GM18526 (cell line): ENCODE results near the gene SHISA7.

Experiments
- POLR2A ChIP-seq: IDR thresholded peaks from 3 replicates; pipeline ENCODE4 v1.6.1; 2011; ENCODE audit not compliant: insufficient read length; ENCODE audit errors: extremely low read depth

The SHISA7 gene

DNA sequence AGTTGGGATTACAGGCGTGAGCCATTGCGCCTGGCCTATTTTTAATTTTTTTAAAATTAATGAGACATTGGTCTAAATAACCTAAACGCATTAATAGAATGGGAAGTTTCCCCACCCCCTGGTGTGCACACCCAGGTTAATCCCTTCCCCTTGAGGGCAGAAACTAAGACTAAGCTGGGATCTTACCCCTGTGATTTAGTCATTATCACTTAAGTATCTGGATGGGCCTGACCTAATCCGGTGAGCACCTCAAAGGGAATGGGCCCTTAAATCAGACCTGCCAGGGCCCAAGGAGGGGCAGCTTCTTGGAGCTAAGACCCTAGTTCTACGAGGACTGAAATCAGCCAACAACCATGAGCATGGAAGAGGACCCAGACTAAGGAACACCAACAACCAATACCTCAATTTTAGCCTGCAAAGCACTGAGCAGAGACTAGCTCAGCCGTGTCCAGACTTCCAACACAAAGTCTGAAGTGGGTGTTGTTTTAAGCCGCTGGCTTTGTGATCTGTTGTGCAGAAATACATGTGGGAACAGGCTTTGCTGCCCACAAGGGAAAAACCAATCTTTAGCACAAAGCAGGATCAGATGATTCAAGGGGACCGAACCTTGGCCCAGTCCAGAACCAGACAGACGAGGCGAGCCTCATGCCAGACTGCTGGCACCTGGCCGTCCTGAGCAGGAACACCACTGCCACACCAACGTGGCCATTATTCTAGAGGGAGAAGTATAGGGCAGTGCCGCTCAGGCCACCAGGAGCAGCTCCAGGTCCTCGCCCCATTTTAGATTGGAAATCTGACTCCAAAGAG, 42.6 kb downstream of the SHISA7 start:
- no peak for TF ChIP-seq POLR2A

DNA sequence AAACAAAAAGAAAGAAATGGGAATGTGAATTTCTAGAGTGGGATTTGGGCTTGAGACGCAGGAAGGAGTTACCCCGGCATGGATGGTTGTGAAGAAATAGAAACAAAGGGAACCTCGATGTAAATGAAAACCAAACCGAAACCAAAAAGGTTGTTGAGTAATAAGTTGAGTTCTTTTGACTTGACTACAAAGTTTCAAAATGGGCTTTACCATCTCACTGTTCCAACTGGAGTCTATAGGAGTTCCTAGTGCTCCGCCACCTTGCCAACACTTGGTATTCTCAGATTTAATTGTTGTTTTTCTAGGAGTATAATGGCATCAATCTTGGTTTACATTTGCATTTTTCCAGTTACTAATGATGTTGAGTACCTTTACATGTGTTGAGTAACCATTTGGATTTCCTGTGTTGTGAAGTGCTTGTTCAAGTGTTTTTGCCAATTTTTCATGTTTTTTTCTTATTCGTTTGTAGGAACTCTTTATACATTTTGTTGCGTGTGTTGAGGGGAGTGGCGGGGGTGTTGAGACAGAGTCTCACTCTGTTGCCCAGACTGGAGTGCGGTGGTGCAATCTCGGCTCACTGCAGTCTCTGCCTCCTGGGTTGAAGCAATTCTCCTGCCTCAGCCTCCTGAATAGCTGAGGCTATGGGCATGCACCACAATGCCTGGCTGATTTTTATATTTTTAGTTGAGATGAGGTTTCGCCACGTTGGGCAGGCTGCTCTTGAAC, 44.7 kb downstream of the SHISA7 start:
- TF ChIP-seq POLR2A: no peak

DNA sequence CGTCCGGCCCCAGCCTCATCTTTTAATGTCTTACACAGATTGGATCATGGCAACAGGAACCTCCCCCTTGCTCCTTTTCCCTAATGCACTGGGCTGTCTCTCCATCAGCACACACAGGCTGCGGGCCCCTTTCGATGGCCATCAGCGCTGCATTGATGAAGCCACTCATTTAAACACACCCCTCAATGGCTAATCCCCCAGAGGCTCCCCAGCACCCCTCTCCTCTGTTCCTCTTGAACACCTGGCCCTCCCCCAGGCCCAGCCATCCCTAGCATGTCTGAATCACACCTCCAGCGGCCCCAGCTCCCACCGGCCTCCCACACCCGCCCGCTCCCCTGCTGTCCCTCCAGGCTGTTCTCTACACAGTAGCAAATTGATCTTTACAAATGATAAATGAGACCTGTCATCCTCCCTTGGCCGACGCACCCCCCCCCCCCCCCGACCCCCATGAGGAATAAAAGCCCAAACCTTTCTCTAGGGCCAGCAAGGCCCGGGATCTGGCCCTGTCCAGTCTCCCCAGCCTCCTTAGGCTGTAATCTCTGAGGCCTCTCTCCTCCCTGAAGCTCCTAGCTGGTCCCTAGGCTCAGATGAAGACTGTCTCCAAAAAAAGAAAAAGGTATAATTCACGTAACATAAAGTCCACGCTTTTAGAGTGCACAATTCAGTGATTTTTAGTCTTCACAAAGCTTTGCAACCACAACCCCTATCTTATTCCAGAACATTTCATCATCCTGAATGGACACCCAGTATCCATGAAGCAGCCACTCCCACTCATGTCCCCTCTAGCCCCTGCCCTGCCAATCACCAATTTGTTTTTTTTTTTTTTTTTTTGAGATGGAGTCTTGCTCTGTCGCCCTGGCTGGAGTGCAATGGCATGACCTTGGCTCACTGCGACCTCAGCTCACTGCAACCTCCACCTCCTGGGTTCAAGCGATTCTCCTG, 50.0 kb downstream of the SHISA7 start:
- no peak for TF ChIP-seq POLR2A

DNA sequence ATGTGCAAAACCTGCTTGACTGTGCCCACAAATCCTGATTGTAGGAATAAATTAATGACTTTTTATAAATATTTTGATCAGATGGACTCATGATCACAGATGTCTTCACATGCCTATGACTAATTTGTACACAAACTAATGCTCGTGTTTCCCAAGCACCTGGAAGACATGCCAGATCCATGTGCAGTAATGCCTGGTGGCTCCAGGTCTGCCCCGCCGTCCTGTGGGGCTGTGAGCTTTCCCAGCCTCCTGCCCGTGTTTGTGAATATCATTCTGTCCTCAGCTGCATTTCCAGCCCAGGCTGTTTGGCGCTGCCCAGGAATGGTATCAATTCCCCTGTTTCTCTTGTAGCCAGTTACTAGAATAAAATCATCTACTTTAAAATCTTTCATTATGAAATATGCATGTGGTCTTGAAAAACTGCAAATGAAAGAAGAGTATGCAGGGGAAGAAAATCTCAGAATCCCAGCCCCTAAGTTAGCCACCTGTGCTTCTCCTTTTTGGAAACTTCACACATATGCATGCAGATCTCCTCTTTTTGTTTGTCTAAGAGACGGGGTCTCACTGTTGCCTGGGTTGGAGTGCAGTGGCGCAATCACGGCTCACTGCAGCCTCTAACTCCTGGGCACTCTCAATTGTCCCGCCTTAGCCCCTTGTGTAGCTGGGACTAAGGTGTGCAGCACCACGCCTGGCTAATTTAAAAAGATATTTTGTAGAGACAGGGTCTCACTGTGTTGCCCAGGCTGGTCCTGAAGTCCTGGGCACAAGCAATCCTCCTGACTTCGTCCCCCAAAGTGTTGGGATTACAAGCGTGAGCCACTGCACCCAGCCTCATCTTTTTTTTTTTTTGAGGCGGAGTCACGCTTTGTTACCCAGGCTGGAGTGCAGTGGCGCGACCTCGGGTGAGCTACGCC, 51.1 kb downstream of the SHISA7 start:
- no peak for TF ChIP-seq POLR2A

DNA sequence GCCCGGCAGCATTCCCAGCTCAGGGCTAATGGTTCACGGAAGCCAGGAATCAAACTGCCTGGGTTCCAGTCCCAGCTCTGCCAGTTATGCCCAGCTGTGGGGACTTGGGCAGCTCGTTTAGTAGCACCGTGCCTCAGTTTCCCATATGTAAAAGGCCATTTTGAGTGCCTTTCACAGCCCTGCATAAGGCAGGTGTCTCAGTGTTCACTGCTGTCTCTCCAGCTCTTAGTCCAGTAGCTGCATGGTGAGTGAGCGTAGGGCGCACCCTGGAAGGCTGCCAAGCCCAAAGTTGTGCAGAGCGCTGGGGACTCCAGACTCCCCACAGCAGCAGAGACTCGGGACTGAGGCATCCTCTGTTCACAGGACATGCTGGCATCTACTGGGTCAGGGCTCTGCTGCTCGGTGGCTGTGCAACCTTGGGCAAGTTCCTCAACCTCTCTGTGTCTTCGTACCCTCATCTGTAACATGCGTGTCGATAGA, 51.9 kb downstream of the SHISA7 start:
- TF ChIP-seq POLR2A: no peak

DNA sequence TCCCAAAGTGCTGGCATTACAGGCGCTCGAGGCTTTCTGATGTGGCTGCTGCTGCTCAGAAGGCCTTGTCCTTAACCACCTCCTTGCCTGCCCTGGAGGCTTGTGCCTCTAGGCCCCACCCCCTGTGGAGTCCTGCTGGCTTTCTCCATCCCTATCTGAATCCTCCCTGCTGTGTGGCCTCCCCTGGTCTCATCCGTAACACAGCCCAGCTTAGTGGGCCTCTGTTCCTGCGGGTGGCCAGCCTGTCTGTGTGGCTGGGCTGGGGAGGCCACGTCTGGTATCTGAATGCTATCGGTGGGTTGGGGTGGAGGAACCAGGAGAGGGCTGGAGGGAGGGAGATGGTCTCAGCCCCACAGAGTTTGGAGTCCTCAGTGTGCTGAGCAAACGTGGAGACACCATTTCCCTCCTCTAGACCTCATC, 52.6 kb downstream of the SHISA7 start:
- TF ChIP-seq POLR2A: no peak

DNA sequence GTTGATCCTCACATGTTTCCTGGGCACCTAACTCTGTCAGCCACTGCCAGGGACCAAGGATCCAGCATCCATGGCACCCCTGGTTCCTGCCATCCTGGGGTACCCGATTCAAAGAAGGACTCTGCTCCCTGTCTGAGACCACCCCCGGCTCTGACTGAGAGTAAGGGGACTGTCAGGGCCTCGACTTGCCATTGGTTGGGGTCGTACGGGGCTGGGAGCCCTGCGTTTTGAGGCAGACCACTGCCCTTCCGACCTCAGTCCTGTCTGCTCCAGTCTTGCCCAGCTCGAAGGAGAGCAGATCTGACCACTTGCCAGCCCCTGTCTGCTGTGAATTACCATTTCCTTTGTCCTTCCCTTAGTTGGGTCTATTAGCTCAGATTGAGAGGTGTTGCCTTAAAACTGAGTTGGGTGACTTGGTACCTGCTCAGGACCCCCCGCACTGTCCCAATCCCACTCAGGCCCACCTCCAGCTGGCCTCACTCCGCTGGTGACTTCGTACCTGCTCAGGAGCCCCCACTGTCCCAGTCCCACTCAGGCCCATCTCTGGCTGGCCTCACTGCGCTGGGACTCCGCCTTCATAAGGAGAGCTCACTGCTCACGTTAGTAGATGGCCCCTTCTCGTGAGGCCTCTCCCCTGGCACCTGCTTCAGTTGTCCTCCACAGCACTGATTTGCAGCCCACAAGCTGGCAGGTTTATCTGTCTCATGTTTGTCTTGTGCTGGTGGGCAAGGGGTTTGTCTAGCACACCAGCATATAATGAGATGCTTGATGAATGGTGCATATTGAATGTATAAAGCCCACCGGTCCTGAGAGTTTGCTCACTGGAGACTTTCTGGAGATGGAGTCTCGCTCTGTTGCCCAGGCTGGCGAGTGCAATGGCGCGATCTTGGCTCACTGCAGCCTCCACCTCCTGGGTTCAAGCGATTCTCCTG, 53.4 kb downstream of the SHISA7 start:
- peak; percentile 13 for TF ChIP-seq POLR2A

DNA sequence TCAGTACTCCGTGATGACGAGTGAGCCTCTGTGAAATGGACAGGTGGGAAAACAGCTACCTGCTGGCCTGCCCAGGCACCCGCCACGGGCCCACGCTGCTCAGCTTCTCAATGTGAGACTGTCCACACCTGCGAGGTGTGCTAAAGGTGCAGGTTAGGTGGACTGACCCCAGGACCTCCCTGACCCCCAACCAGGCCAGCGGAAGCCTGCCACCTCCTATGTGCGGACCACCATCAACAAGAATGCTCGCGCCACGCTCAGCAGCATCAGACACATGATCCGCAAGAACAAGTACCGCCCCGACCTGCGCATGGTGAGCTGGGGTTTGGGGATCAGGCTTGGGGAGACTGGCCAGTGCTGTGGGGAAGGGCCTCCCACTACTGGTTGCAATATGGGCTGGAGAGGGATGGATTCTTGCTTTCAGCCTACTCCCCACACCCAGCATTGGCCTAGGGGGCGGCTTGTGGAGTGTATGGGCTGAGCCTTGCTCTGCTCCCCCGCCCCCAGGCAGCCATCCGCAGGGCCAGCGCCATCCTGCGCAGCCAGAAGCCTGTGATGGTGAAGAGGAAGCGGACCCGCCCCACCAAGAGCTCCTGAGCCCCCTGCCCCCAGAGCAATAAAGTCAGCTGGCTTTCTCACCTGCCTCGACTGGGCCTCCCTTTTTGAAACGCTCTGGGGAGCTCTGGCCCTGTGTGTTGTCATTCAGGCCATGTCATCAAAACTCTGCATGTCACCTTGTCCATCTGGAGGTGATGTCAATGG, 55.2 kb downstream of the SHISA7 start:
- no peak for TF ChIP-seq POLR2A

DNA sequence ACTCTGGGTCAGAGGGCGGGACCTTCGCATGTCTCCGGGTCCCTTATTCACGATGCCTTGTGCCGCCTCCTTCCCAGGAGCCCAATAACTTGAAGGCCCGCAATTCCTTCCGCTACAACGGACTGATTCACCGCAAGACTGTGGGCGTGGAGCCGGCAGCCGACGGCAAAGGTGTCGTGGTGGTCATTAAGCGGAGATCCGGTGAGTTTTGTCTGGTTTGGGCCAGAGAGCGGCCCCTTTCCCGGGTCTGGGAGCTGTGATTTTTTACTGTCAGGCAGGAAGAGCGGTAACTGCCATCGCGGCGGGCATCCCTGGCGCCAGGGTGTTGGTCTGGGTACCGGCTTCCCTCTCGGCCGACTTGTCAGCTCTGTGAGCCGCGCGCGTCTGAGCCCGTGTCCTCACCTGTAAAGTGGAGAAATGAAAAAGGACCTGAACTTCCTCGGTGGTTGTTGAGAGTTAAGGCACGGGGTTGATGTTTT, 56.6 kb downstream of the SHISA7 start:
- TF ChIP-seq POLR2A: no peak

DNA sequence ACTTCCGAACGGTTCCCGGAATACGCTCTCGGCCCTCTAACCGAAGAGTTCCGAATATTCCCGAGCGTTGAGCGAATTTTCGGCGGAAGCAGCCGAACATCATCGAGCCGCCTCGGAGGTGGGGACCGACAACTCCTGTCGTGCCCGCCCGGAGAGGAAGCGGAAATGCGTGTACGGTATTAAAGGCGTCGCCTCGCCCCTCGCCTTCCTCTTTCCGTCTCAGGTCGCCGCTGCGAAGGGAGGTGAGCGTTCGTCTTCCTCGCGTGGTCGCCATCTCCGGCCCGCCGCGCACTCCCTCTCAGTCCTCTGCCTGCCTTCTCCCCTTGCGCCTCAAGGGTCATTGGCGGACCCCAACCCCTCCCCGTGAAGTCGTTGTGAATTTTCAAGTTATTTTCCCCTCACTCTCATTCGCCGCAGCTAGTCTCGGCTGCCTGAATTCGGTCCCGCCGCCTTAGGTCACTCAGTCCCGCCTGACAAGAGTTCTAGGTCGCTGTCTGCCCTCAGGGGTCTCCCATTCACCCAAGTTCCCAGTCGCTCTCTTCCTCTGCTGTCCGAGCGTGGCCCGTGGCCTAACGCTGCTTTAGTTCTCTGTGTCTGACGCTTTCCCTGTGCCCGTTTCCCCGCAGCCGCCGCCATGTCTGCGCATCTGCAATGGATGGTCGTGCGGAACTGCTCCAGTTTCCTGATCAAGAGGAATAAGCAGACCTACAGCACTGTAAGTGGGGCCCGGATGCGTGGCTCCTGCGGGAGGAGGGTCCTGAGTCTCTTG, 57.2 kb downstream of the SHISA7 start, which contains the start of gene RPL28:
Gene RPL28, plus strand, starts transcription at position 209 of the 769 bp plus-strand sequence. Its CDS starts 426 bp downstream, at position 635.
- peak; percentile 100 for TF ChIP-seq POLR2A

DNA sequence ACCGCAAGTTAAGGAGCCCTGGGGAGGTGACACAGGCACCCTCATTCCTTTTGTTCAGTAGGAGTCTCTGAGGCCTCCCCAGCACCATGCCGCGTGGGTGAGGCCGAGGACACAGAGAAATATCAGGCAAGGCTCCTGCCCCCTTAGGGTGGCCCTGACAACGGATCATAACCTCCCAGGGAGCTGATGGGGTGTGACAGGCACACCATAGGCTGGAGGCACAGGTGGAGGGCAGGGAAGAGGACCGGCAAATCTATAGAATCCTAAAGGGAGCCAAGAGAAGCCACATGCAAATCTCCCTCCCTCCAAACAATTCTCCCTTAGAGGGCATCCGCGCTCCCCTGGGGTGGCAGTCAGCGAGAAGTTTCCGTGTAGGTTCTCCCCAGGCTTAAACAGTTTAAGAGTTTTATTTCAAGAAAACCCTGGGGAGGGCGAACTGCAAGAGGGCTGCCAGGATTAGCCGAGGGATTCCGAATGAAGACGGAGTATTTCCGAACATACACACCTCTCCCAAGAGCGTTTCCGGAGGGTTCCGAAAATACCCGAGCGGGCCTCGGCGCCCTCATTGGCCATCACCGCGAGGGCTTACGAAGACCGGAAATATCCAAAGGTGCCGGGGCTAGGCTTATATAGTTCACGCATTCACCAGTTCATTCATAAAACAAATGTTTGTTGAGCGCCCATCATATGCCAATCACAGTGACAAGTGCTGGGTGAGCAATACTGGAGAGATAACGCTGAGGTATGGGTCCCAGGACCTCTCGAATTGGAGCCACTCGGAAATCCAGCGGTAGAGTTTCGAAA, 58.0 kb downstream of the SHISA7 start:
- TF ChIP-seq POLR2A: no peak
